ENCODE results near the gene ODAD4.

DNA sequence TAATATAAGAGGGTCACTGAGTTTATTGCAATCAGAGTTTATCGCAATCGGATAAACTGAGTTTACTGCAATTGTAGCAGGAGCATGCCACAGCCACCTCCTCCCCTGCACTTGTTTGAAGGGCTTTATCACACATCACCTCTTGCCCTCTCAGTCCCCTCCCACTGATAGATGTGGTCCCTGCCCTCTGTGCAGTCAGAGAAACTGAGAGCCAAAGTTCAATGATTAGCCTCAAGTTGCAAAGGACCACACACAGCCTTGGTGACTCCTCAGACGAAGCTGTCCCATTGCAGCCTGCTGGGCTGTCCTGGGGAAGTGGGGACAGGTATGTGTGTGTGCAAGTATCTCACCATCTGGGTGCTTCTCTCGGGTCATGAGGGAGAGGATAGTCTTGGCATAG is 25.2 kb upstream of the ODAD4 start:
- TF ChIP-seq MAX (IDR thresholded peaks at IDR 0.05), result no peak
- TF ChIP-seq YY1 (IDR thresholded peaks at IDR 0.05; ENCODE audit: low read depth), result no peak
- no peak for TF ChIP-seq EP300 (IDR thresholded peaks at IDR 0.05; ENCODE audit: borderline replicate concordance)
- TF ChIP-seq RAD21 (IDR thresholded peaks at IDR 0.05; ENCODE audit: low read depth), result no peak
- TF ChIP-seq, protein P1, sequence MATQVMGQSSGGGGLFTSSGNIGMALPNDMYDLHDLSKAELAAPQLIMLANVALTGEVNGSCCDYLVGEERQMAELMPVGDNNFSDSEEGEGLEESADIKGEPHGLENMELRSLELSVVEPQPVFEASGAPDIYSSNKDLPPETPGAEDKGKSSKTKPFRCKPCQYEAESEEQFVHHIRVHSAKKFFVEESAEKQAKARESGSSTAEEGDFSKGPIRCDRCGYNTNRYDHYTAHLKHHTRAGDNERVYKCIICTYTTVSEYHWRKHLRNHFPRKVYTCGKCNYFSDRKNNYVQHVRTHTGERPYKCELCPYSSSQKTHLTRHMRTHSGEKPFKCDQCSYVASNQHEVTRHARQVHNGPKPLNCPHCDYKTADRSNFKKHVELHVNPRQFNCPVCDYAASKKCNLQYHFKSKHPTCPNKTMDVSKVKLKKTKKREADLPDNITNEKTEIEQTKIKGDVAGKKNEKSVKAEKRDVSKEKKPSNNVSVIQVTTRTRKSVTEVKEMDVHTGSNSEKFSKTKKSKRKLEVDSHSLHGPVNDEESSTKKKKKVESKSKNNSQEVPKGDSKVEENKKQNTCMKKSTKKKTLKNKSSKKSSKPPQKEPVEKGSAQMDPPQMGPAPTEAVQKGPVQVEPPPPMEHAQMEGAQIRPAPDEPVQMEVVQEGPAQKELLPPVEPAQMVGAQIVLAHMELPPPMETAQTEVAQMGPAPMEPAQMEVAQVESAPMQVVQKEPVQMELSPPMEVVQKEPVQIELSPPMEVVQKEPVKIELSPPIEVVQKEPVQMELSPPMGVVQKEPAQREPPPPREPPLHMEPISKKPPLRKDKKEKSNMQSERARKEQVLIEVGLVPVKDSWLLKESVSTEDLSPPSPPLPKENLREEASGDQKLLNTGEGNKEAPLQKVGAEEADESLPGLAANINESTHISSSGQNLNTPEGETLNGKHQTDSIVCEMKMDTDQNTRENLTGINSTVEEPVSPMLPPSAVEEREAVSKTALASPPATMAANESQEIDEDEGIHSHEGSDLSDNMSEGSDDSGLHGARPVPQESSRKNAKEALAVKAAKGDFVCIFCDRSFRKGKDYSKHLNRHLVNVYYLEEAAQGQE (IDR thresholded peaks at IDR 0.05; ENCODE audit: low read depth), result no peak
- no peak for TF ChIP-seq TCF12 (IDR thresholded peaks at IDR 0.05; ENCODE audit: low read depth)
- no peak for TF ChIP-seq NFIC (IDR thresholded peaks at IDR 0.05)
- TF ChIP-seq, protein P2, sequence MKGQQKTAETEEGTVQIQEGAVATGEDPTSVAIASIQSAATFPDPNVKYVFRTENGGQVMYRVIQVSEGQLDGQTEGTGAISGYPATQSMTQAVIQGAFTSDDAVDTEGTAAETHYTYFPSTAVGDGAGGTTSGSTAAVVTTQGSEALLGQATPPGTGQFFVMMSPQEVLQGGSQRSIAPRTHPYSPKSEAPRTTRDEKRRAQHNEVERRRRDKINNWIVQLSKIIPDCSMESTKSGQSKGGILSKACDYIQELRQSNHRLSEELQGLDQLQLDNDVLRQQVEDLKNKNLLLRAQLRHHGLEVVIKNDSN (IDR thresholded peaks at IDR 0.05), result no peak
